HK-2 (cell line): ENCODE measurements around the gene LIPE.

Experiments
- DNase-seq: peaks from one replicate; pipeline ENCODE4 v3.0.0-alpha.2; 2018; ENCODE audit not compliant: unreplicated experiment

LIPE gene

DNA sequence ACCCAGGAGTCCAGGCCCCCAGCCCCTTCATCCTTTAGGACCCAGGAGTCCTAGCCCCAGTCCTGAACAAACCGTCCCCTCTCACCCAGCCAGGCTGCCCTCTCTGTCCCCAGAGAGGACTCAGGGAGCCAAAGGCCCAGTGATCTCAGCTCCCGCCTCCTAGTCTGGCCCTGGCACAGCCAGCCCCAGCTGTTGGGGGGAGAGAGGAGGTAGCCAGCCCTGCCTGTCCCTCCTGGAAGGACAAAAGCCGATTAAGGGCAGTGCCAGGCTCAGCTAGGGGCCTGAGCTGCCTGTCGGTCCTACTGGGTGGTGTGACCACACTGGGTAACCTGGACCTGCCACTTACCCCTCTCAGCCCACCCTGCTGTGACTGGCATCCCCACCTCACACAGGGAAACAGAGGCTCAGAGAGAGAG lies 14.5 kb downstream of the LIPE start:
- DNase-seq: no peak

DNA sequence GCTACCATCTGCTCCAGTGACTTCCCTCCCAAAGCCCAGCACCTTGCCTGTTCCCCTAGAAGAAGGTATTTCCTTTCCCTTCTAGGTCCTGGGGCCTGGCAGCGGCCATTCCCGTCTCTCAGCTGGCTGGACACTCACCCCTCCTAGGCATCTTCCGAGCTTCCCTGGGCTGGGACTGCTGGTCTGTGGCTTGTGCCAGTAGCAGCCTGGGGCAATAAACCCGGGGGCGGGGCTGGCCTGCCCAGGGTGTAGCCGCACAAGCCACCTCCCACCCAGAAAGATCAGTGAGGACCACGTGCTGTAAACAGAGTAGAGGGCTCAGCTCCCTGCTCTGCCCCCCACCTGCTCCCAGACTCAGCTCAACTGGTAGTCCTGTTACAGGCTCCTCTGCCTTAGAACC lies 15.0 kb downstream of the LIPE start:
- peak; percentile 49 for DNase-seq

GRCh38 chr19:42411581-42412178 lies 15.5 kb downstream of the LIPE start:
- no peak for DNase-seq

DNA sequence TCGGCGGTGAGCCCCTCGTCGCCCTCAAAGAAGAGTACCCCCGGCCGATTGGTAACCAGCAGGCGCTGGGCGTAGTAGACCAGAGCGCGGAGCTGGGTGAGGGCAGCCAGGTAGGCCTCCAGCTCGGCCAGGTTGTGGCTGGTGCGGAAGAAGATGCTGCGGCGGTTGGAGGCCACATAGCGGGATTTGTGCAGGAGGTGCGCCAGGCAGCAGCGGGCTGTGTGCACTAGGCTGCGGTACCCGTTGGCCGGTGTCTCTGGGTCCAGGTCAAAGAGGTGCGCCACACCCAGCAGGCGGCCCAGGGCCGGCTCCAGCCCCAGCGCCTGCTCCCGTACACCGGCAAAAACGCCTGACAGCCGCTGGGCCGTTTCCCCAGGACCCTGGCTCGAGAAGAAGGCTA lies 16.8 kb downstream of the LIPE start:
- DNase-seq: no peak

DNA sequence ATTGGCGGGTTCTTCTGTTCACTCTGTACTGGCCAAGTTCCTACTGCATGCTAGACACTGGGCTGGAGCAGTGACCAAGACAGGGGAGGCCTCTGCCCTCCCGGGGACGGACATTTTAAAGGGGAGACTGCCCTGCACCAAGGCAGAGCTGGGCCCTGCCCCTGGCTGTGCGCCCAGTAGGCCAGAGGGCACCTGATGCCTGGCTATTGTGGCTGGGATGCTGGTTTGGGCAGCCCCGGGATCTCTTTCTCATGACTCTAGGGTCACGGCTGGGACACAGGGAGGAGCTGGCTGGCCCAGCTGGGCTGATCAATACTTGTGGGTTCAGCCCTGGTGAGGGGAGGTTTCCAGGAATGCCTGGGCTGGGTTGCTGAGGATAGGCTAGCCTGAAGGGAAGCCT lies 17.7 kb downstream of the LIPE start:
- no peak for DNase-seq

GRCh38 chr19:42407816-42408175 lies 19.4 kb downstream of the LIPE start:
- no peak for DNase-seq

DNA sequence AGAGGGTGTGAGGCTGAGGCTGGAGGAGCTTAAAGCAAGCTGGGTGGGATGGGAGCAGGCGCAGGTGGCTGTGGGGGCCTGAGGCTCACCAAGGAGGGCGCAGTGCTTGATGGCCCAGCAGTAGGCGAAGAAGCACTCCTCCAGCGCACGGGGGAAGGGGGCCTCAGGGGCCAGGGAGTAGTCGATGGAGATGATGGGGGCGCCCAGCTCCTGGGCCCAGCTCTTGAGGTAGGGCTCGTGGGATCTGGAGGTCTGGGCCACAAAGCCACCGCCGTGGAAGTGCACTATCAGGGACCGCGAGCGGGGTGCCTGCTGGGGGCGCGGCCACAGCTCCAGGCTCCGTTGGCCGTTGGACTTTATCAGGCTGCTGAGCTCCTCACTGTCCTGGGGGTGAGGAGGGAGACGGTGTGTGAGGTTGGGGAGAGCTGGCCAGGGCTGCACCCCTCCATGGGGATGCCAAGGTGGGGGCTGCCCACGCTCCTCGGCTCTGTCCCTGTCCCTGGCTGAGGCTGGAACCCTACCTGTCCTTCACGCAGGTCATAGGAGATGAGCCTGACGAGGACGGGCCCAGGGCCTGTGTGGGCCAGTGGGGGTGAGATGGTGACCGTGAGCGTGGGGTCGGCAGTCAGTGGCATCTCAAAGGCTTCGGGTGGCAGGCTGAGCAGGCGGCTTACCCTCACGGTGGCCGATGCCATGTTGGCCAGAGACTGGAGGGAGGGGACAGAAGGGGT lies 19.9 kb downstream of the LIPE start:
- no peak for DNase-seq

DNA sequence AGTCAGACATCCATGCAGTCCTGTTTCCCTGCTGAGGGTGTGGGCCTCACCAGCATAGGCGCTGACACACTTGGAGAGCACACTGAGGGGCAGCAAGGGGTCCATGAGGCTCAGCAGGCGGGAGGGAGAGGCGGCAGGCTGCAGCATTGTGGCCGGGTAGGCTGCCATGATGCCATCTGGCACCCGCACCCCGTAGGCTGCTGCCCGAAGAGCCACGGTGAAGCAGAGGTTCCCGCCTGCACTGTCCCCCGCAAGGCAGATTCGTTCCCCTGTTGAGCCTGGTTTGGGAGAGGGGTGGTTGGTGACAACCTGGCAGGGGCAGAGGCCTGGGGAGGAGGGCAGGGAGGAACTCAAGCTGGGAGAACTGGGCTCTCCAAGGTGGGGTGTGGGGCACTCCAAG lies 21.1 kb downstream of the LIPE start:
- no peak for DNase-seq

DNA sequence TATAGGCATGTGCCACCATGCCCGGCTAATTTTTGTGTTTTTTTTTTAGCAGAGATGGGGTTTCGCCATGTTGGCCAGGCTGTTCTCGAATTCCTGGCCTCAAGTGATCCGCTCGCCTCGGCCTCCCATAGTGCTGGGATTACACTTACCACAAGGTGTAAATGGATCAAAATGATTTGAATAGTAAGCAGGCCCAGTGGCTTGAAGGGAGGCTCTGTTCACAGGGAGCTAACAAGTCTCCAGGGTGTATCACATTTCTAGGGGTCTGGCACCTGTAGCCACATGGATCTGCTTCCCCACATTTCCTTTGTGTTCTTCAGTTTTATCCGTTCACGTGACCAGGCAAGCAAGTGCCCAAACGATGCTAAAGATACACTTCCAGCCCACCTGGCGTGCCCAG lies 23.6 kb downstream of the LIPE start:
- DNase-seq: no peak

DNA sequence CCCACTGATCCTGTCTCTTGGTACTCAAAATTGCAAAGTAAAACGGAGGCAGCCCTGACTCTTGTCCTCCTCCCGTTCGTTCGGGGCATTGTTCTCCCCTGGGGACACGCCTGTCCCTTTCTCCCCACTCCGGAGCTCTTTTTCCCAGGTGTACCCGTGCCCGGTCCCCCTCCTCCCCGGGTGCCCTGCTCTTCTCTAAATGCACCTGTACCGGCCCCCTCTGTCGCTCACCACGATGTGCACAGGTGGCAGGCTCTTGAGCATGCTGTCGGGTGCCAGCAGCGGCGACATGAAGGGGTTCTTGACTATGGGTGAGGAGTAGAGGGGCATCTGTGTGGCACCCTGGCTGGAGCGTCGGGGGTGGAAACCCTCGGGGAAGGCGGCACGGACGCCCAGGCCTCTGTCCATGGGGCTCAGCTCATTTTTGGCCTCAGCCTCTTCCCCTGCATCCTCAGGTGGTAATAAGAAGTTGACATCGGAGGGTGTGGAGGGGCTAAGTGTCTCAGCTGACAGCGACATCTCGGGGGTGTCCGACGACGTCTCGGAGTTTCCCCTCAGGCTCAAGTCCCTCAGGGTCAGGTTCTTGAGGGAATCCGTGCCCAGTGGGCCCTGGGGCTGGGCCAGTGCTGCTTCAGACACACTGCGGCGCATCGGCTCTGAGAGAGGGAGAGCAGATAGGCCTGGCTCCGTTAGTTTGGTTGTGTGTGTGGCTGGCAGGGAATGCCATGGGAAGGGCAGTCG lies 24.6 kb downstream of the LIPE start:
- no peak for DNase-seq

DNA sequence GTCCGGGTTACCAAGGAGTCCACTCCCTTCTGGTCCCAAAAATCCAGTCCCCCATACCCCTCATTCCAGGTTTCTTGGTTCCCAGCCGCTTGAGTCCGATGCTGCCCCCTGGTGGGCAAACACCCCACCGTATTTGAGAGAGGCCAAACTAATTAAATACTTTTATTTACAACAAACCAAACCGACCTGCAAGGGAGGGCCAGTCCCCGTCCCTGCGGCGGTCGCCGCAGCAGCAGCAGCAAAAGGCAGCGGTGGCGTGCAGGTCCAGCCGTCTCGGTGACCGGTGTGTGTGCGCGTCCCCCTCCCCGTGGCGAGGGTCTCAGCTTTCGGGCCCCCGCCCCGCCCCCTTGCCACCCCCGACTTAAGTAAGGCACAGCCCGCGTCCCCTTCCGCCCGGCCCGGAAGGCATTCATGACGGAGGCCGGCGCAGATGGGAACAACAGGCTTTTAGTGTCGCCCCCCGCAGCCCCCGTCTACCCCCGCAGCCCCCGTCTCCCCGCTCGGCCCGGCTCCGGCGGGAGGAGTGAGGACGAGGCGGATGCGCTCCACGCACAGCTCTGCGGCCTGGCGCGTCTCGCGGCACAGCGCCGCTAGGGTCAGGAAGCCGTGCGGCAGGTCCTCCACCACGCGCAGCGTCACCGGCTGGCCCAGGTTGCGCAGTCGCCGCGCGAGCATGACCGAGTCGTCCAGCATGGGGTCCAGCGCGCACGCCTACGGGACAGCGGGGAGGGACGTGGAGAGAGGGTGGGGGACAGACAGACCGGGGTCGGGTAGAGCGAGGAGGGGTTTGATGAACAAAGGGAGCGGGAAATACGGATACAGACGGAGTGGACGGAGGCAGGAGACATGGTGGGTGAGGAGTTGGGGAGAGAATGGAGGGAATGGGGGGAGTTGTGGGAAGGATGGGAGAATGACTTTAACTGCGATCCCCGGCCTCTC lies 25.6 kb downstream of the LIPE start:
- peak; percentile 66 for DNase-seq

DNA sequence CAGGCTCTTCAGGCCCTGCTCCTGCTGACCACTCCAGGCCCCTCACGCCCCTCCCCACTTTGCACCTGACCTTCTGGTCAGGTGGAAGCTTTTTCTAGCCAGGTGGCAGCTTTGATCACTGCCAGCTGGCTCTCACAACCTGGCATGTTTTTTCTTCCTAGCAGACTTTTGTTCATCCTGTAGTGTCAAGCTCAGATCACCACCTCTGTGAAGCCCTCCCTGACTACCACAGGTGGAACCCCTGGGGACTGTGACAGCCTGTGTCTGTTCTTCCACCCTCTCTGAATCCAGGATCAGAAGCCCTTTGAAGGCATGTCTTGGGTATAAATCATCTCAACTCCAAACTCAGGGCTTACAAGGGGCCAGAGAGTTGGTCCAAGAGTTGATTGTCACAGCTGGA lies 26.8 kb downstream of the LIPE start:
- no peak for DNase-seq

DNA sequence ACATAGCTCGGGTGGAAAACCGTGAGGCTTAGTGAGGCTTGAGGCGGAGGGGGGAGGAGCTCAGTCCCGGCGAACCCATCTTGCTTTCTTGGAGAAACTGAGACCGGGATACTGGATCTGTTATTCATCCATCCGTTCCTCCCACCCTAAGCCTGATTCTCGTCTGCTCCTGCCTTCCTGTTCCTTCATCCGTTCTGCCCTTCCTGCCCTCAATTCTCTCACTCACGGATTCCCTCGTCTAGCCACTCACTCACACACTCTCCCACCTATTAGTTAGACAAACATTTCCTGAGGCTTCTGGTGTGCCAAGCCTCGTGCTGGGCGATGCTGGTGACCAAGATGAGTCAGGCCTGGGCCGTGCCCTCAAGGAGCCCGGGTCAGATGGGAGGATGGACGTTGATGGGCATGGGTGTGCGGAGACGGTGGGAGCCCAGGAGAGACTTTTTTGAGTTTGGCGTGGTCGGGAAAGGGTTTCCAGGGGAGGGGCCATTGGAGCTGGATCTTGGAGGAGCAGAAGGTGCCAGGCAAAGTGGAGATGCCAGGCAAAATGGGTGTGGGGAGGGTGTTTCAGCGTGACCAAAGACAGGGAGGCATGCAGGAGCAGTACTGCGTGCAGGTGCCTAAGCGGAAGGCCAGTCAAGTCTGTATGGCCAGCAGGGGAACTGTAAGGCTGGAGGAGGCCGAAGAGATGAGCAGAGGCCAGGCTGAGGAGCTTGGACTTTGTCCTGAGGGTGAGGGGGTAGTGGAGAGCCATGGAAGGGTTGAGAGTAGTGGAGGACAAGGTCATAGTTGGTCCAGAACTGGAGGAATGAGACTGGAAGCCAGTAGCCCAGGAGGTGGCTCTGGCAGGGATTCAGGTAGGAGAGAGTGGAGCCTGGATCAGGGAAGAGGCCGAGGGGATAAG lies 29.7 kb downstream of the LIPE start:
- DNase-seq: peak; percentile 61

- peak; percentile 100 for DNase-seq
These were observed 30.6 kb downstream of the LIPE start for GRCh38 chr19:42396381-42397262.

DNA sequence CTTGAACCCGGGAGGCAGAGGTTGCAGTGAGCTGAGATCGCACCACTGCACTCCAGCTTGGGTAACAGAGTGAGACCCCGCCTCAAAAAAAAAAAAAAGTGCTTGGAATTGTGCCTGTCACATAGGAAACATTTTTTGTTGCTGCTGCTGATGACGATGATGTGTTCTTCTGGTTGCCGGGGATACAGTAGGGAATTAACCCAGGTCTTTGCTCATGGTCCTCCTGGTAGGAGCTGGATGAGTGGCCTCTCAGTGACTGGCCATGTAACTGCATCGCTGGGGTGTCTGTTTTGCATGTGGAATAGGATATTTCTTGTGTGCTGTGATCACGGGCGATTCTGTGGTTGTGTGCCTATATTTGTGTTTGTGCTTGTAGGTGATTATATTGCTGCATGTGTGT lies 32.4 kb downstream of the LIPE start:
- DNase-seq: no peak

GRCh38 chr19:42392165-42392564 lies 35.0 kb downstream of the LIPE start:
- DNase-seq: no peak

DNA sequence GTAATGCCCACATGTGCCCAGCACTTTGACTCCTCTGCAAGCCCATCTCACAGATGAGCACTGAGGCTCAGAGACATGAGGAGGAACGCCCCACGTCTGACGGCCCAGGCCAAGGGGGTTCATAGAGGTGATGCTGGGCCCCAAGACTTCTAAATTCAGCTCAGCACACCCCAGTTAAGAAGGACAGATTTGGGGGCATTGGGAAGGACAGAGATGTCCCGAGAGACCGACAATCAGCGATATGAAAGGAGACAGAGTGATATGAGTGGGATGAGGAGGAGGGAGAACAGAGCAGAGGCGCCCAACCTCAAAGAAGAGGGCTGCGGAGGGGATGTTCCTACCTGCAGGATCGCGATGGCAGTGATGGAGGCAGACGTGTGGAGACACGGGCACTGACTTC lies 37.3 kb downstream of the LIPE start, which contains the start of gene CNFN:
CNFN (minus strand) TSS at position 399 of the 400 bp plus-strand sequence. CDS start 1,260 bp downstream, outside the sequence.
- no peak for DNase-seq

DNA sequence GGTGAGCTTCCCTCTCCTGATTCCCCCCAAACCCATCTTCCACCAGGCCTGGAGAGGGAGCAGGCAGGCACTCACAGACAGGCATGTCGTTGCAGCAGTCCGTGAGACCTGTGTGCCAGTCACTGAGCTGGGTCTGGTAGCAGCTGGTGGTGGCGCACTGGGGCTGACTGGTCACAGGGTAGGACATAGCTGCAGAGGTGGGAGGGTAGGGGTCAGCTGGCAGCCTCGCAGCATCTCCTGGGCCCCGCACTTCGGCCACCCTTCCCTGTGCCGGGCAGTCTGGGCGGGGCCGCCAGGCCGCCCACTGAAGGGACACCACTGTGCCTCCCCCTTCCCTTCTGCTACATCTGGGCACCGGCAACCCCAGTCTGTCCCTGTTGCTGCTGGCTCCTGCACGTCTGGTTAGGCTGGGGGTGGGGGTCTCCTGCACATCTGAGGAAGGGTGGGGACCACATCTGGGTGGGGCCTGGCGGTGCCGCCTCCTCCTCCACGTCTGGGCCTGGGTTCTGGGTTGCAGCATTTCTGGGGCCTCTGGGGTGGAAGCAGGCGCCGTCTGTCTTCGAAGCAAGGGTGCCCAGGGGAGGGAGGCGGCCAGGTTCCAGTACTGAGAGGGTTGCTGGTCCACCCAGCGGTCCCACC lies 38.2 kb downstream of the LIPE start:
- no peak for DNase-seq

- DNase-seq: peak; percentile 84
These were observed 40.0 kb downstream of the LIPE start for GRCh38 chr19:42386974-42387707.
